ENCODE data around the gene PRAC1.

DNA sequence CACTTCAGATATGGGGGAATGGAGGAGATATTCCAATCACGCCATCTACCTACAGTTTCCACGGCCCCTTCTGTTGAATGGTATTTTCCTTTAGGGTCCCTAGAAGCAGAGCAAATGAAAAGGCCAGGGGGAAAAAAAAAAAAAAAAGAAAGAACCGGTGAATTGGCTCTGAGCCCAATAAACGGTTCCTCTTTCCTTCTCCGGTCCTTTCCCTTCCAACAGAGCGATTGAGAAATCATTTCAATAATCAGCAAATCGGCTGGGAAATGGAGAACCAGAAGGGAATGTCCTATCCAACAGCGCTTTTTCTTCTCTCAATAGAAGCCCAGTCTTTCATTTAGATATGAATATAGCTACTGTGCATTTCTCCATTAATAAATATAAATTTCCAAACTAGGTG is 33.0 kb upstream of the PRAC1 start:
- TF ChIP-seq, protein P1, sequence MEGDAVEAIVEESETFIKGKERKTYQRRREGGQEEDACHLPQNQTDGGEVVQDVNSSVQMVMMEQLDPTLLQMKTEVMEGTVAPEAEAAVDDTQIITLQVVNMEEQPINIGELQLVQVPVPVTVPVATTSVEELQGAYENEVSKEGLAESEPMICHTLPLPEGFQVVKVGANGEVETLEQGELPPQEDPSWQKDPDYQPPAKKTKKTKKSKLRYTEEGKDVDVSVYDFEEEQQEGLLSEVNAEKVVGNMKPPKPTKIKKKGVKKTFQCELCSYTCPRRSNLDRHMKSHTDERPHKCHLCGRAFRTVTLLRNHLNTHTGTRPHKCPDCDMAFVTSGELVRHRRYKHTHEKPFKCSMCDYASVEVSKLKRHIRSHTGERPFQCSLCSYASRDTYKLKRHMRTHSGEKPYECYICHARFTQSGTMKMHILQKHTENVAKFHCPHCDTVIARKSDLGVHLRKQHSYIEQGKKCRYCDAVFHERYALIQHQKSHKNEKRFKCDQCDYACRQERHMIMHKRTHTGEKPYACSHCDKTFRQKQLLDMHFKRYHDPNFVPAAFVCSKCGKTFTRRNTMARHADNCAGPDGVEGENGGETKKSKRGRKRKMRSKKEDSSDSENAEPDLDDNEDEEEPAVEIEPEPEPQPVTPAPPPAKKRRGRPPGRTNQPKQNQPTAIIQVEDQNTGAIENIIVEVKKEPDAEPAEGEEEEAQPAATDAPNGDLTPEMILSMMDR (IDR thresholded peaks at IDR 0.05; ENCODE audit: borderline replicate concordance, extremely low read depth, low read length, poor library complexity, severe bottlenecking): no peak
- no peak for TF ChIP-seq EZH2 (IDR thresholded peaks at IDR 0.05; ENCODE audit: borderline replicate concordance, low read depth, low read length, severe bottlenecking)
